ENCODE measurements around the gene TWNK.

The TWNK gene

DNA sequence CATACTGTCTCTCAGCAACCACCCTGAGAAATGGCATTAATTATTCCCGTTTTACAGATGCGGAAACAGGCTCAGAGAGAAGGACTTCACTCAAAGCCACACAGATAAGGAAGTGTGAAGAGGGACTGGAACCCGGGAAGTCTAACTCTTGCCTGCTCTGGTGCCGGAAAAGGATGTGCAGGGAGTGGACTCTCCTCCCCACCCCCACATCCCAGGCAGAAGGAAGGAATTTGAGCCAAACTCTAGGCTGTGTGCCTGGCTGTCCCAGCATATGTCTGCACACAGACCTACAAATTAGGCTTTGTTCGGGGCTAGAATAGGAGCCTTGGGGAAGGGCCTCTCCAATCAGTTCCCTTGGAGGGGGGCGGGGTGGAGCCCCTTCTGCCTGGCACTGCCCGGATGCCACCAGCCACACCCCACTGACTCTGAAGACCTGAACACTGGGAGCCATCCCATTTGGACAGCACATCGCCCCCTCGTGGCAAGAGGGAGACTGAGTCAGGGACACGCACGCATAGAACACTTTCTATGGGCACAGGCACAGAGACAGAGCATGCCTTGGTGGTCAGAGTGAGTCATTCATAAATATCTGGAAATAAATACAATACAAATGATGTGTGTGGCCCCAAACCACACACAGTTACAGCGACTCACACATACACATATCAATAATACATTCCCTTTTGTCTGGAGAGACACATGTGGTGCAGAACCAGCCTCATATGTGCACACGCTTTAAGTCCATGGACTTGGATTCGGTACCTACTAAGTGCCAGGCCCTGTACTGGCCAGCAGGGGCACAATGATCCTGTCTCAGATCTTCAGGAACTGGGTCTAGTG is 25.4 kb downstream of the TWNK start (continued):
- TF ChIP-seq ZNF184 (tag by site-specific recombination; IDR thresholded peaks at IDR 0.05) (no peak), ZNF560 (tag by site-specific recombination; IDR thresholded peaks at IDR 0.05; ENCODE audit: borderline replicate concordance) (no peak), IKZF3 (tag by site-specific recombination; IDR thresholded peaks at IDR 0.05) (peak; percentile 33; the same call in 1 of the 2 replicates), ZNF792 (tag by site-specific recombination; IDR thresholded peaks at IDR 0.05) (no peak), BCL11A (tag by site-specific recombination; IDR thresholded peaks at IDR 0.05; ENCODE audit: low read depth) (no peak; the same call in 1 of the 2 replicates), ZNF501 (tag by site-specific recombination; IDR thresholded peaks at IDR 0.05) (no peak), ZNF530 (tag by site-specific recombination; IDR thresholded peaks at IDR 0.05; ENCODE audit: low read depth) (no peak), ZNF335 (tag by site-specific recombination; conservative IDR thresholded peaks at IDR 0.05) (peak; percentile 58), ZNF600 (tag by site-specific recombination; IDR thresholded peaks at IDR 0.05) (peak; percentile 70; the same call in 1 of the 2 replicates), ZNF626 (tag by site-specific recombination; IDR thresholded peaks at IDR 0.05) (no peak), KLF16 (tag by site-specific recombination; IDR thresholded peaks at IDR 0.05) (peak; percentile 60; the same call in 1 of the 2 replicates), KLF7 (tag by site-specific recombination; IDR thresholded peaks at IDR 0.05; ENCODE audit: borderline replicate concordance) (no peak), HOXD13 (CRISPR knock-in tag; IDR thresholded peaks at IDR 0.05; ENCODE audit: borderline replicate concordance) (no peak), ZNF354C (tag by site-specific recombination; IDR thresholded peaks at IDR 0.05; ENCODE audit: borderline replicate concordance, low read depth) (no peak), ZNF561 (tag by site-specific recombination; IDR thresholded peaks at IDR 0.05; ENCODE audit: borderline replicate concordance) (peak; percentile 74; the same call in 1 of the 2 replicates), ZSCAN23 (tag by site-specific recombination; IDR thresholded peaks at IDR 0.05) (no peak), RBAK (tag by site-specific recombination; IDR thresholded peaks at IDR 0.05) (no peak), ZNF112 (tag by site-specific recombination; IDR thresholded peaks at IDR 0.05) (no peak), ZBTB21 (tag by site-specific recombination; IDR thresholded peaks at IDR 0.05) (no peak), ZNF473 (tag by site-specific recombination; IDR thresholded peaks at IDR 0.05) (no peak), REPIN1 (tag by site-specific recombination; IDR thresholded peaks at IDR 0.05; ENCODE audit: low read depth) (no peak), ZNF777 (tag by site-specific recombination; IDR thresholded peaks at IDR 0.05; ENCODE audit: borderline replicate concordance) (no peak)
- TF ChIP-seq, protein P1, sequence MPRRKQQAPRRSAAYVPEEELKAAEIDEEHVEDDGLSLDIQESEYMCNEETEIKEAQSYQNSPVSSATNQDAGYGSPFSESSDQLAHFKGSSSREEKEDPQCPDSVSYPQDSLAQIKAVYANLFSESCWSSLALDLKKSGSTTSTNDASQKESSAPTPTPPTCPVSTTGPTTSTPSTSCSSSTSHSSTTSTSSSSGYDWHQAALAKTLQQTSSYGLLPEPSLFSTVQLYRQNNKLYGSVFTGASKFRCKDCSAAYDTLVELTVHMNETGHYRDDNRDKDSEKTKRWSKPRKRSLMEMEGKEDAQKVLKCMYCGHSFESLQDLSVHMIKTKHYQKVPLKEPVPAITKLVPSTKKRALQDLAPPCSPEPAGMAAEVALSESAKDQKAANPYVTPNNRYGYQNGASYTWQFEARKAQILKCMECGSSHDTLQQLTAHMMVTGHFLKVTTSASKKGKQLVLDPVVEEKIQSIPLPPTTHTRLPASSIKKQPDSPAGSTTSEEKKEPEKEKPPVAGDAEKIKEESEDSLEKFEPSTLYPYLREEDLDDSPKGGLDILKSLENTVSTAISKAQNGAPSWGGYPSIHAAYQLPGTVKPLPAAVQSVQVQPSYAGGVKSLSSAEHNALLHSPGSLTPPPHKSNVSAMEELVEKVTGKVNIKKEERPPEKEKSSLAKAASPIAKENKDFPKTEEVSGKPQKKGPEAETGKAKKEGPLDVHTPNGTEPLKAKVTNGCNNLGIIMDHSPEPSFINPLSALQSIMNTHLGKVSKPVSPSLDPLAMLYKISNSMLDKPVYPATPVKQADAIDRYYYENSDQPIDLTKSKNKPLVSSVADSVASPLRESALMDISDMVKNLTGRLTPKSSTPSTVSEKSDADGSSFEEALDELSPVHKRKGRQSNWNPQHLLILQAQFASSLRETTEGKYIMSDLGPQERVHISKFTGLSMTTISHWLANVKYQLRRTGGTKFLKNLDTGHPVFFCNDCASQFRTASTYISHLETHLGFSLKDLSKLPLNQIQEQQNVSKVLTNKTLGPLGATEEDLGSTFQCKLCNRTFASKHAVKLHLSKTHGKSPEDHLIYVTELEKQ (tag by site-specific recombination; IDR thresholded peaks at IDR 0.05; ENCODE audit: borderline replicate concordance) = no peak
- TF ChIP-seq, protein P2, sequence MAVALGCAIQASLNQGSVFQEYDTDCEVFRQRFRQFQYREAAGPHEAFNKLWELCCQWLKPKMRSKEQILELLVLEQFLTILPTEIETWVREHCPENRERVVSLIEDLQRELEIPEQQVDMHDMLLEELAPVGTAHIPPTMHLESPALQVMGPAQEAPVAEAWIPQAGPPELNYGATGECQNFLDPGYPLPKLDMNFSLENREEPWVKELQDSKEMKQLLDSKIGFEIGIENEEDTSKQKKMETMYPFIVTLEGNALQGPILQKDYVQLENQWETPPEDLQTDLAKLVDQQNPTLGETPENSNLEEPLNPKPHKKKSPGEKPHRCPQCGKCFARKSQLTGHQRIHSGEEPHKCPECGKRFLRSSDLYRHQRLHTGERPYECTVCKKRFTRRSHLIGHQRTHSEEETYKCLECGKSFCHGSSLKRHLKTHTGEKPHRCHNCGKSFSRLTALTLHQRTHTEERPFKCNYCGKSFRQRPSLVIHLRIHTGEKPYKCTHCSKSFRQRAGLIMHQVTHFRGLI (tag by site-specific recombination; IDR thresholded peaks at IDR 0.05) = no peak
- TF ChIP-seq, protein P3, sequence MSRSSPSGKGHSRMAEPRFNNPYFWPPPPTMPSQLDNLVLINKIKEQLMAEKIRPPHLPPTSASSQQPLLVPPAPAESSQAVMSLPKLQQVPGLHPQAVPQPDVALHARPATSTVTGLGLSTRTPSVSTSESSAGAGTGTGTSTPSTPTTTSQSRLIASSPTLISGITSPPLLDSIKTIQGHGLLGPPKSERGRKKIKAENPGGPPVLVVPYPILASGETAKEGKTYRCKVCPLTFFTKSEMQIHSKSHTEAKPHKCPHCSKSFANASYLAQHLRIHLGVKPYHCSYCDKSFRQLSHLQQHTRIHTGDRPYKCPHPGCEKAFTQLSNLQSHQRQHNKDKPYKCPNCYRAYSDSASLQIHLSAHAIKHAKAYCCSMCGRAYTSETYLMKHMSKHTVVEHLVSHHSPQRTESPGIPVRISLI (tag by site-specific recombination; IDR thresholded peaks at IDR 0.05) = no peak
- TF ChIP-seq, protein P4, sequence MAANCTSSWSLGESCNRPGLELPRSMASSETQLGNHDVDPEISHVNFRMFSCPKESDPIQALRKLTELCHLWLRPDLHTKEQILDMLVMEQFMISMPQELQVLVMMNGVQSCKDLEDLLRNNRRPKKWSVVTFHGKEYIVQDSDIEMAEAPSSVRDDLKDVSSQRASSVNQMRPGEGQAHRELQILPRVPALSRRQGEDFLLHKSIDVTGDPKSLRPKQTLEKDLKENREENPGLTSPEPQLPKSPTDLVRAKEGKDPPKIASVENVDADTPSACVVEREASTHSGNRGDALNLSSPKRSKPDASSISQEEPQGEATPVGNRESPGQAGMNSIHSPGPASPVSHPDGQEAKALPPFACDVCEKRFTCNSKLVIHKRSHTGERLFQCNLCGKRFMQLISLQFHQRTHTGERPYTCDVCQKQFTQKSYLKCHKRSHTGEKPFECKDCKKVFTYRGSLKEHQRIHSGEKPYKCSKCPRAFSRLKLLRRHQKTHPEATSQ (tag by site-specific recombination; IDR thresholded peaks at IDR 0.05) = no peak
- TF ChIP-seq, protein P5, sequence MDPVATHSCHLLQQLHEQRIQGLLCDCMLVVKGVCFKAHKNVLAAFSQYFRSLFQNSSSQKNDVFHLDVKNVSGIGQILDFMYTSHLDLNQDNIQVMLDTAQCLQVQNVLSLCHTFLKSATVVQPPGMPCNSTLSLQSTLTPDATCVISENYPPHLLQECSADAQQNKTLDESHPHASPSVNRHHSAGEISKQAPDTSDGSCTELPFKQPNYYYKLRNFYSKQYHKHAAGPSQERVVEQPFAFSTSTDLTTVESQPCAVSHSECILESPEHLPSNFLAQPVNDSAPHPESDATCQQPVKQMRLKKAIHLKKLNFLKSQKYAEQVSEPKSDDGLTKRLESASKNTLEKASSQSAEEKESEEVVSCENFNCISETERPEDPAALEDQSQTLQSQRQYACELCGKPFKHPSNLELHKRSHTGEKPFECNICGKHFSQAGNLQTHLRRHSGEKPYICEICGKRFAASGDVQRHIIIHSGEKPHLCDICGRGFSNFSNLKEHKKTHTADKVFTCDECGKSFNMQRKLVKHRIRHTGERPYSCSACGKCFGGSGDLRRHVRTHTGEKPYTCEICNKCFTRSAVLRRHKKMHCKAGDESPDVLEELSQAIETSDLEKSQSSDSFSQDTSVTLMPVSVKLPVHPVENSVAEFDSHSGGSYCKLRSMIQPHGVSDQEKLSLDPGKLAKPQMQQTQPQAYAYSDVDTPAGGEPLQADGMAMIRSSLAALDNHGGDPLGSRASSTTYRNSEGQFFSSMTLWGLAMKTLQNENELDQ (tag by site-specific recombination; IDR thresholded peaks at IDR 0.05; ENCODE audit: low read depth) = no peak
- TF ChIP-seq, protein P6, sequence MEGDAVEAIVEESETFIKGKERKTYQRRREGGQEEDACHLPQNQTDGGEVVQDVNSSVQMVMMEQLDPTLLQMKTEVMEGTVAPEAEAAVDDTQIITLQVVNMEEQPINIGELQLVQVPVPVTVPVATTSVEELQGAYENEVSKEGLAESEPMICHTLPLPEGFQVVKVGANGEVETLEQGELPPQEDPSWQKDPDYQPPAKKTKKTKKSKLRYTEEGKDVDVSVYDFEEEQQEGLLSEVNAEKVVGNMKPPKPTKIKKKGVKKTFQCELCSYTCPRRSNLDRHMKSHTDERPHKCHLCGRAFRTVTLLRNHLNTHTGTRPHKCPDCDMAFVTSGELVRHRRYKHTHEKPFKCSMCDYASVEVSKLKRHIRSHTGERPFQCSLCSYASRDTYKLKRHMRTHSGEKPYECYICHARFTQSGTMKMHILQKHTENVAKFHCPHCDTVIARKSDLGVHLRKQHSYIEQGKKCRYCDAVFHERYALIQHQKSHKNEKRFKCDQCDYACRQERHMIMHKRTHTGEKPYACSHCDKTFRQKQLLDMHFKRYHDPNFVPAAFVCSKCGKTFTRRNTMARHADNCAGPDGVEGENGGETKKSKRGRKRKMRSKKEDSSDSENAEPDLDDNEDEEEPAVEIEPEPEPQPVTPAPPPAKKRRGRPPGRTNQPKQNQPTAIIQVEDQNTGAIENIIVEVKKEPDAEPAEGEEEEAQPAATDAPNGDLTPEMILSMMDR (tag by site-specific recombination; IDR thresholded peaks at IDR 0.05) = peak; percentile 98
